ENCODE results near the gene PLAAT3. TPM values are rescaled to one million over a fixed set of nuclear protein-coding genes. Genes with fewer than 3 reads are reported as not detected.

PLAAT3 gene
- total RNA-seq, 4 donors from 2014 or later, result 6.8 to 20.1 (median 18.4) TPM

DNA sequence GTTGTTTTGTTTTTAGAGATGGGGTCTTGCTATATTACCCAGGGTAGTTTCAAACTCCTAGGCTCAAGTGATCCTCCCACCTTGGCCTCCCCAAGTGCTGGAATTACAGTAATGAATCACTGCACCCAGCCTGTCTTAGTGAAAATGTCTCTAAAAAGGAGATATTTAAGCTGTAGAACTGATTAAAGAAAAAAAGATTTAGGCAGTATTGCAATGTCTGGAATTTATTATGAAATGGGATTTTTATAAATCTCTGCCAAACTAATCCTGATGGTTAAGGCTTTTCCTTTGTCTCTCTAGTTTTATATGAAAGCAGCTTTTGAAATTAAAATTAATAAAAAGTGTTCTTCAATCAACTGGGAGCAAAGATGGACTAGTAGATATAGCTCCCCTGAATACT, 2.1 kb downstream of the PLAAT3 start:
- Histone ChIP-seq H3K9me3 (no peaks in the 10 kb centered on the region), H3K36me3 (no peaks in the 10 kb centered on the region), H3K27me3 (no peaks in the 10 kb centered on the region), H3K4me1 (peaks cover 0 to 15% (median 0%) of the 10 kb centered on the region in 4 donors), H3K27ac (no peak overlapping the region), H3K4me3 (no peak overlapping the region)
- no peak for TF ChIP-seq POLR2A (IDR thresholded peaks at IDR 0.05)
- TF ChIP-seq, protein P1, sequence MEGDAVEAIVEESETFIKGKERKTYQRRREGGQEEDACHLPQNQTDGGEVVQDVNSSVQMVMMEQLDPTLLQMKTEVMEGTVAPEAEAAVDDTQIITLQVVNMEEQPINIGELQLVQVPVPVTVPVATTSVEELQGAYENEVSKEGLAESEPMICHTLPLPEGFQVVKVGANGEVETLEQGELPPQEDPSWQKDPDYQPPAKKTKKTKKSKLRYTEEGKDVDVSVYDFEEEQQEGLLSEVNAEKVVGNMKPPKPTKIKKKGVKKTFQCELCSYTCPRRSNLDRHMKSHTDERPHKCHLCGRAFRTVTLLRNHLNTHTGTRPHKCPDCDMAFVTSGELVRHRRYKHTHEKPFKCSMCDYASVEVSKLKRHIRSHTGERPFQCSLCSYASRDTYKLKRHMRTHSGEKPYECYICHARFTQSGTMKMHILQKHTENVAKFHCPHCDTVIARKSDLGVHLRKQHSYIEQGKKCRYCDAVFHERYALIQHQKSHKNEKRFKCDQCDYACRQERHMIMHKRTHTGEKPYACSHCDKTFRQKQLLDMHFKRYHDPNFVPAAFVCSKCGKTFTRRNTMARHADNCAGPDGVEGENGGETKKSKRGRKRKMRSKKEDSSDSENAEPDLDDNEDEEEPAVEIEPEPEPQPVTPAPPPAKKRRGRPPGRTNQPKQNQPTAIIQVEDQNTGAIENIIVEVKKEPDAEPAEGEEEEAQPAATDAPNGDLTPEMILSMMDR (IDR thresholded peaks at IDR 0.05), result no peak
- DNase-seq, result no peak

DNA sequence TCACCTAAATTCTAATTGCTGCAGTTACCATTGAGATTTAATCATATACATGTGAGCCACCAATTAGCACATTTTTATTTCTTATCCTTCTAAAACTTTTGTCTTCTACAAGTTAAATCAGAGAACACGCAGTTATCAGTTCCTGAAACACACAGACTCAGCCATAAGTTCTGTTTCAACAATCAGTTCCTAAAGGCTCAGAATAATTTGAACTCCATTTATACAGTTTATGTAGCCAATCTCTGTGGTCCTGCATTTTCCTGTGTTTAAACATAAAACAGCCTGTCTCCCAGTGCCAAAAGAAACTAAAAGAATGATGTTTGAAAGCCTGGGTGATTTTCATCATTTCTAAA, 2.9 kb downstream of the PLAAT3 start:
- no peak for DNase-seq
- Histone ChIP-seq H3K4me1 (peaks cover 0 to 15% (median 0%) of the 10 kb centered on the region in 4 donors), H3K27me3 (no peaks in the 10 kb centered on the region), H3K9me3 (no peaks in the 10 kb centered on the region), H3K27ac (no peak overlapping the region), H3K4me3 (no peak overlapping the region), H3K36me3 (no peaks in the 10 kb centered on the region)
- TF ChIP-seq POLR2A (IDR thresholded peaks at IDR 0.05), result no peak
- TF ChIP-seq, protein P1 (IDR thresholded peaks at IDR 0.05), result no peak

DNA sequence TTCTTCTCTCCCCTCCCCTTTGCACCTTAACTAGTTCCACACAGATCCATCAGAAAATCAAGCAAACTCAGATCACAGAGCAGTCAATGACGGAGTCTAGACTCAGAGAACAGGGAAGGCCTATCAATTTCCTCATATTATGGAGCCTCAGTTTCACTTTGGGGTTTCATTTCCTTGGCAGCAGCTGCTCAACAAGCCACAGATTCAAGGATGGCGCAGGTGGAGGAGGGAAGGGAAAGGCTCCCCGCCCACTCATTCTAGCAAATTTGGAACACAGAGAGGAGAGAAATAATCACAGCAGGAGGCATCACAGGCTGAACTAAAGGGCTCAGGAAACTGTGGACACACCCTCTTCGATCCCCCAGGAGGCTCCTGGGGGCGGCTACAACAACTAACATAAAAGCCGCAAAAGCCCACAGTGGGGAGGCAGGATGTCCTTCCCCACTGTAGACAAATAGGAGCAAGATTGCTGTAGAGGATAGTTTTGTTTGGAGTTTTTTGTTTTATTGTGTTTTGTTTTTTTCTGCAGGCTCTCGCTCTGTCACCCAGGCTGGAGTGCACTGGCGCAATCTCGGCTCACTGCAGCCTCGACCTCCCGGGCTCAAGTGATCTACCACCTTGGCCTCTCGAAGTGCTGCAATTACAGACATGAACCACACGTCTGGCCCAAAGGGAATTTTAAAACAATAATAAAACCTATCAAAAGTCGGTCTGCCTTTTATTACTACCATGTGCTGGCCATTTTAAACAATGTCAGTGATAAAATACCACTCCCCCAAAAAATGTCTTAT, 3.4 kb downstream of the PLAAT3 start:
- Histone ChIP-seq H3K27ac (peak overlapping the region in 1 of 4 donors; percentile 84), H3K27me3 (no peaks in the 10 kb centered on the region), H3K9me3 (no peaks in the 10 kb centered on the region), H3K36me3 (no peaks in the 10 kb centered on the region), H3K4me3 (no peak overlapping the region), H3K4me1 (peaks cover 0 to 15% (median 0%) of the 10 kb centered on the region in 4 donors)
- TF ChIP-seq POLR2A (IDR thresholded peaks at IDR 0.05), result no peak
- TF ChIP-seq, protein P1 (IDR thresholded peaks at IDR 0.05), result no peak
- no peak for DNase-seq

GRCh38 chr11:63609971-63610580, 4.2 kb downstream of the PLAAT3 start:
- peak overlapping the region in 2 of 4 donors; percentile 58 to 84 for H3K27ac ChIP-seq
- DNase-seq, result no peak
- TF ChIP-seq, protein P1 (IDR thresholded peaks at IDR 0.05), result no peak
- TF ChIP-seq POLR2A (IDR thresholded peaks at IDR 0.05), result no peak
- H3K36me3 ChIP-seq, result no peaks in the 10 kb centered on the region
- H3K4me3 ChIP-seq, result no peak overlapping the region
- H3K27me3 ChIP-seq, result no peaks in the 10 kb centered on the region
- peaks cover 0 to 15% (median 0%) of the 10 kb centered on the region in 4 donors for H3K4me1 ChIP-seq
- H3K9me3 ChIP-seq, result no peaks in the 10 kb centered on the region

DNA sequence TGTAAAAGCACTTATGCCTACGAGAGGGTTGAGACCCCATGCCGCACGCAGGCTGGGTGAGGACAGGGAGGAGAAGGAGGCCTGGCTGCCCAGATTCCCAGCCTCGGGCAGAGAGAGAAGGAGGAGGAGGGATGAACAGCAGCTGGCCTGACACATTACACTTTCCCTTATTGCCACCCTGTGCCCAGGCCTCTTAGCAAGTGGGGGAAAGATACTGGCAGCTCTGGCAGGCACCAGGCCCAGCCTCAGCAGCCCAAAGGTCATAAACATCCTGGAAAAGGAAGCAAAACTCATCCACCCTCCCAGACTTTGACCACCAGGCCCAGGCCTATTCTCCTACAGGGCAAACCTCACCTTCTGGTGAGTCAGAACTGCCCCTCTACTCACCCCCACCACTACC, 4.7 kb downstream of the PLAAT3 start:
- peak in 2 of 3 donors; percentile 67 to 77 for DNase-seq
- Histone ChIP-seq H3K27ac (peak overlapping the region in 3 of 4 donors; percentile 1 to 84 (median 58)), H3K4me3 (no peak overlapping the region), H3K36me3 (no peaks in the 10 kb centered on the region), H3K4me1 (peaks cover 0 to 15% (median 0%) of the 10 kb centered on the region in 4 donors), H3K27me3 (no peaks in the 10 kb centered on the region), H3K9me3 (no peaks in the 10 kb centered on the region)
- peak in 1 of 2 donors; percentile 12 for TF ChIP-seq POLR2A (IDR thresholded peaks at IDR 0.05)
- TF ChIP-seq, protein P1 (IDR thresholded peaks at IDR 0.05), result no peak
